Activated naive CD4-positive, alpha-beta T cell treated with anti-CD3 and anti-CD28 coated beads, Interleukin-2, amount 10 ng/mL, durations not matched to agents 7 days and 5 days (primary cell): ENCODE data around the gene LRRC61.

Source experiments
- CTCF ChIA-PET: fragments of 350-600 bp; sonication (Branson Sonifier 250); formaldehyde crosslinking; loops from one replicate; lab custom pipeline; 2021; ENCODE audit warnings: antibody characterized with exemption; lab: Charles Lee
- DNase-seq: peaks from one replicate; pipeline ENCODE4 v3.0.0-alpha.2; 2020
- H3K27ac Mint-ChIP-seq: one replicate; pipeline ENCODE4 v1.8.0; 2021; ENCODE audit warnings: mild to moderate bottlenecking, moderate library complexity, mixed read lengths
- H3K27me3 Mint-ChIP-seq: one replicate; pipeline ENCODE4 v1.8.0; 2021; ENCODE audit warnings: mild to moderate bottlenecking, mixed read lengths
- H3K36me3 Mint-ChIP-seq: one replicate; pipeline ENCODE4 v1.8.0; 2021; ENCODE audit warnings: mixed read lengths
- H3K4me1 Mint-ChIP-seq: one replicate; pipeline ENCODE4 v1.8.0; 2021; ENCODE audit warnings: mixed read lengths
- H3K4me3 Mint-ChIP-seq: one replicate; pipeline ENCODE4 v1.8.0; 2021; ENCODE audit warnings: mild to moderate bottlenecking, moderate library complexity, mixed read lengths
- H3K9me3 Mint-ChIP-seq: one replicate; pipeline ENCODE4 v1.8.0; 2021; ENCODE audit warnings: mixed read lengths

The LRRC61 gene

GRCh38 chr7:150360363-150361058 lies 37.4 kb downstream of the LRRC61 start:
- CTCF ChIA-PET: no interaction called here
- H3K36me3 Mint-ChIP-seq: peaks cover 2% of the 10 kb centered on the region
- peak overlapping the region; percentile 71 for H3K27ac Mint-ChIP-seq
- H3K27me3 Mint-ChIP-seq: peaks cover 10% of the 10 kb centered on the region
- no peaks in the 10 kb centered on the region for H3K9me3 Mint-ChIP-seq
- H3K4me1 Mint-ChIP-seq: peaks cover 68% of the 10 kb centered on the region
- H3K4me3 Mint-ChIP-seq: peak overlapping the region; percentile 20
- DNase-seq: no peak

GRCh38 chr7:150361402-150361801 lies 38.2 kb downstream of the LRRC61 start:
- CTCF ChIA-PET: no interaction called here
- Mint-ChIP-seq H3K4me1 (peaks cover 68% of the 10 kb centered on the region), H3K27me3 (peaks cover 10% of the 10 kb centered on the region), H3K36me3 (peaks cover 2% of the 10 kb centered on the region), H3K4me3 (no peak overlapping the region), H3K27ac (no peak overlapping the region), H3K9me3 (no peaks in the 10 kb centered on the region)
- DNase-seq: no peak

GRCh38 chr7:150361807-150362621 lies 38.9 kb downstream of the LRRC61 start:
- no peak overlapping the region for H3K4me3 Mint-ChIP-seq
- H3K4me1 Mint-ChIP-seq: peaks cover 65% of the 10 kb centered on the region
- H3K27ac Mint-ChIP-seq: peak overlapping the region; percentile 73
- peaks cover 2% of the 10 kb centered on the region for H3K36me3 Mint-ChIP-seq
- no peak for DNase-seq
- H3K9me3 Mint-ChIP-seq: no peaks in the 10 kb centered on the region
- H3K27me3 Mint-ChIP-seq: peaks cover 10% of the 10 kb centered on the region
- CTCF ChIA-PET: interaction anchor here (1.4 kb wide), 1 partner anchor 55 kb away, joined by 4 read pairs; no protein-coding TSS in a partner anchor

- Mint-ChIP-seq H3K4me3 (no peak overlapping the region), H3K27me3 (peaks cover 10% of the 10 kb centered on the region), H3K4me1 (peaks cover 60% of the 10 kb centered on the region), H3K36me3 (peaks cover 2% of the 10 kb centered on the region), H3K9me3 (no peaks in the 10 kb centered on the region), H3K27ac (no peak overlapping the region)
- DNase-seq: no peak
- CTCF ChIA-PET: interaction anchor here (1.1 to 1.4 kb wide), 2 partner anchors 17 to 54 kb away, joined by 4 read pairs; no protein-coding TSS in a partner anchor
Observed at GRCh38 chr7:150363370-150363769, 40.2 kb downstream of the LRRC61 start.

GRCh38 chr7:150363872-150364271 lies 40.7 kb downstream of the LRRC61 start:
- Mint-ChIP-seq H3K27me3 (peaks cover 10% of the 10 kb centered on the region), H3K4me3 (no peak overlapping the region), H3K4me1 (peaks cover 55% of the 10 kb centered on the region), H3K27ac (no peak overlapping the region), H3K36me3 (peaks cover 2% of the 10 kb centered on the region), H3K9me3 (no peaks in the 10 kb centered on the region)
- no peak for DNase-seq
- CTCF ChIA-PET: no interaction called here

GRCh38 chr7:150365194-150365593 lies 42.0 kb downstream of the LRRC61 start:
- Mint-ChIP-seq H3K27me3 (peaks cover 7% of the 10 kb centered on the region), H3K4me3 (no peak overlapping the region), H3K27ac (no peak overlapping the region), H3K36me3 (peaks cover 2% of the 10 kb centered on the region), H3K4me1 (peaks cover 55% of the 10 kb centered on the region), H3K9me3 (no peaks in the 10 kb centered on the region)
- CTCF ChIA-PET: interaction anchor here (2.0 kb wide), 1 partner anchor 12 kb away, joined by 5 read pairs; no protein-coding TSS in a partner anchor
- no peak for DNase-seq

- Mint-ChIP-seq H3K27me3 (peaks cover 7% of the 10 kb centered on the region), H3K27ac (peak overlapping the region; percentile 28), H3K4me1 (peaks cover 61% of the 10 kb centered on the region), H3K9me3 (no peaks in the 10 kb centered on the region), H3K36me3 (peaks cover 5% of the 10 kb centered on the region), H3K4me3 (no peak overlapping the region)
- DNase-seq: no peak
- CTCF ChIA-PET: interaction anchor here (1.2 to 2.0 kb wide), 2 partner anchors 8 to 12 kb away, joined by 5 read pairs; no protein-coding TSS in a partner anchor
Observed at GRCh38 chr7:150365673-150366398, 42.7 kb downstream of the LRRC61 start.

GRCh38 chr7:150367677-150368095 lies 44.5 kb downstream of the LRRC61 start:
- Mint-ChIP-seq H3K4me1 (peaks cover 57% of the 10 kb centered on the region), H3K9me3 (no peaks in the 10 kb centered on the region), H3K27me3 (no peaks in the 10 kb centered on the region), H3K36me3 (peaks cover 9% of the 10 kb centered on the region), H3K4me3 (peak overlapping the region; percentile 93), H3K27ac (peak overlapping the region; percentile 88)
- DNase-seq: no peak
- CTCF ChIA-PET: interaction anchor here (0.9 to 2.0 kb wide), 2 partner anchors 10 to 11 kb away, joined by 5 to 6 read pairs; no protein-coding TSS in a partner anchor

- H3K4me3 Mint-ChIP-seq: peak within 1 kb of the TSS; percentile 93
- H3K4me1 Mint-ChIP-seq: peaks cover 52% of the 10 kb centered on the region
- peaks cover 15% of the 10 kb centered on the region for H3K36me3 Mint-ChIP-seq
- no peaks in the 10 kb centered on the region for H3K27me3 Mint-ChIP-seq
- peak within 1 kb of the TSS; percentile 91 for H3K27ac Mint-ChIP-seq
- peak; percentile 86 for DNase-seq
- CTCF ChIA-PET: interaction anchor here (0.9 to 2.0 kb wide), 2 partner anchors 10 to 12 kb away, joined by 5 to 6 read pairs; no protein-coding TSS in a partner anchor
- H3K9me3 Mint-ChIP-seq: no peaks in the 10 kb centered on the region
Observed at GRCh38 chr7:150368096-150368883, 45.1 kb downstream of the LRRC61 start, which contains the start of gene REPIN1. Gene REPIN1, plus strand, starts transcription at chr7:150368822. Its CDS starts 890 bp downstream, at chr7:150369712.

- Mint-ChIP-seq H3K27me3 (no peaks in the 10 kb centered on the region), H3K36me3 (peaks cover 18% of the 10 kb centered on the region), H3K9me3 (no peaks in the 10 kb centered on the region), H3K27ac (peak overlapping the region; percentile 91), H3K4me1 (peaks cover 47% of the 10 kb centered on the region), H3K4me3 (peak overlapping the region; percentile 93)
- CTCF ChIA-PET: interaction anchor here (0.9 to 2.0 kb wide), 5 partner anchors 9 to 37 kb away, joined by 3 to 6 read pairs (median 5); a partner anchor contains a TSS
- DNase-seq: peak; percentile 65
Observed at GRCh38 chr7:150368884-150369747, 46.0 kb downstream of the LRRC61 start.

GRCh38 chr7:150369748-150370501 lies 46.8 kb downstream of the LRRC61 start:
- peak overlapping the region; percentile 93 for H3K4me3 Mint-ChIP-seq
- CTCF ChIA-PET: interaction anchor here (0.9 to 2.0 kb wide), 4 partner anchors 8 to 36 kb away, joined by 3 to 5 read pairs (median 4); a partner anchor contains a TSS
- no peak overlapping the region for H3K27ac Mint-ChIP-seq
- peaks cover 46% of the 10 kb centered on the region for H3K4me1 Mint-ChIP-seq
- no peaks in the 10 kb centered on the region for H3K9me3 Mint-ChIP-seq
- H3K27me3 Mint-ChIP-seq: no peaks in the 10 kb centered on the region
- peaks cover 20% of the 10 kb centered on the region for H3K36me3 Mint-ChIP-seq
- no peak for DNase-seq
